GM12878 (cell line): ENCODE results near the gene RAMP1. TPM values are rescaled to one million over a fixed set of nuclear protein-coding genes. Genes with fewer than 3 reads are reported as not detected.

Experiments used
- BCLAF1 ChIP-seq: fragments of 450-650 bp; IDR thresholded peaks from 2 replicates; pipeline ENCODE4 v1.6.1; 2017; ENCODE audit warnings: antibody characterized with exemption, mild to moderate bottlenecking, moderate library complexity
- BHLHE40 ChIP-seq, 2 experiments: fragments of 450-650 bp in 1 of 2; IDR thresholded peaks; 2 replicates each; pipeline ENCODE4 v1.6.1; 2011 to 2017; ENCODE audit warnings: low read depth in 2 of 2, borderline replicate concordance in 1 of 2, improper control_type of control experiment in 1 of 2, low read length in 1 of 2, mild to moderate bottlenecking in 1 of 2
- CREM ChIP-seq: IDR thresholded peaks from 2 replicates; pipeline ENCODE4 v1.6.1; 2014; ENCODE audit warnings: antibody characterized with exemption, low read depth
- DPF2 ChIP-seq: fragments of 450-650 bp; IDR thresholded peaks from 2 replicates; pipeline ENCODE4 v1.6.1; 2017; ENCODE audit warnings: mild to moderate bottlenecking
- FOXK2 ChIP-seq: fragments of 450-650 bp; IDR thresholded peaks from 2 replicates; pipeline ENCODE4 v1.6.1; 2017; ENCODE audit warnings: mild to moderate bottlenecking, moderate library complexity
- FOXM1 ChIP-seq: IDR thresholded peaks from 2 replicates; pipeline ENCODE4 v1.6.1; 2012; ENCODE audit warnings: low read depth, mild to moderate bottlenecking, inconsistent platforms, low read length, moderate library complexity
- GABPA ChIP-seq: IDR thresholded peaks from 2 replicates; pipeline ENCODE4 v1.6.1; 2014; ENCODE audit warnings: antibody characterized with exemption, low read depth, mild to moderate bottlenecking, inconsistent platforms
- MLLT1 ChIP-seq: fragments of 450-650 bp; IDR thresholded peaks from 2 replicates; pipeline ENCODE4 v1.6.1; 2016; ENCODE audit warnings: mild to moderate bottlenecking
- POLR2AphosphoS2 ChIP-seq: IDR thresholded peaks from 2 replicates; pipeline ENCODE4 v1.6.1; 2011; ENCODE audit warnings: low read depth, mild to moderate bottlenecking, low read length, improper control_type of control experiment, moderate library complexity
- RBBP5 ChIP-seq: fragments of 200-600 bp; sonication (generic); conservative IDR thresholded peaks from 2 replicates; pipeline ENCODE4 v1.6.1; 2016
- REST ChIP-seq: IDR thresholded peaks from 2 replicates; pipeline ENCODE4 v1.6.1; 2012; ENCODE audit warnings: mild to moderate bottlenecking, low read depth, low read length
- RUNX3 ChIP-seq: IDR thresholded peaks from 2 replicates; pipeline ENCODE4 v1.6.1; 2012; ENCODE audit warnings: low read length, inconsistent platforms
- SREBF1 ChIP-seq: IDR thresholded peaks from 2 replicates; pipeline ENCODE4 v1.6.1; 2012; ENCODE audit warnings: mild to moderate bottlenecking, low read length
- ZBTB4 ChIP-seq: fragments of 450-650 bp; formaldehyde crosslinking; IDR thresholded peaks from 2 replicates; pipeline ENCODE4 v1.4.0; 2022; ENCODE audit warnings: mild to moderate bottlenecking, moderate library complexity
- ZNF274 ChIP-seq: IDR thresholded peaks from one replicate; pipeline ENCODE4 v1.8.0; 2011; ENCODE audit not compliant: insufficient read length, insufficient read depth
- ZNF592 ChIP-seq: fragments of 450-650 bp; IDR thresholded peaks from 2 replicates; pipeline ENCODE4 v1.6.1; 2017; ENCODE audit warnings: mild to moderate bottlenecking, moderate library complexity
- polyA plus RNA-seq, 11 experiments: library from polyadenylated mRNA; depleted of rRNA in 4 of 11; unstranded in 6 of 11; stranded (reverse) in 5 of 11; fragments of >200 nt; fragmentation: Nextera tagmentation in 4 of 11; fragmentation: Illumina TruSeq in 1 of 11; extraction: Ambion mirVana in 4 of 11; extraction: Trizol in 1 of 11; gene quantifications; 1 replicate in 1 of 11; 2 replicates in 10 of 11; pipeline versions ENCODE4 v1.2.1 to v1.2.3, GENCODE V29; 2011 to 2016; ENCODE audit warnings: inconsistent platforms in 2 of 11, missing spikeins in 2 of 11, low read depth in 1 of 11
- total RNA-seq, 4 experiments: library from RNA; depleted of rRNA in 3 of 4; stranded (reverse); fragments of >200 nt in 3 of 4; fragmentation: Illumina TruSeq in 1 of 4; extraction: Trizol in 1 of 4; gene quantifications; 2 replicates each; pipeline versions ENCODE4 v1.2.1 to v1.2.3, GENCODE V29; 2013 to 2021

The RAMP1 gene
- total and polyA plus RNA-seq, 10 of the 15 experiments (the other 5 are each of a cell fraction or from before 2014, with no cell fraction given): 0.11 to 0.19 (median 0.12) TPM; not detected in 7

- TF ChIP-seq MLLT1: no peak
- no peak for TF ChIP-seq REST
- TF ChIP-seq POLR2AphosphoS2: no peak
- TF ChIP-seq RBBP5: no peak
- no peak for TF ChIP-seq DPF2
- no peak for TF ChIP-seq ZBTB4 (CRISPR knock-in tag)
- TF ChIP-seq BHLHE40 (IDR thresholded peaks at IDR 0.05; ENCODE audit: borderline replicate concordance in 1 of 2, low read depth in 2 of 2, low read length in 1 of 2): peak; percentile 84 to 85
- no peak for TF ChIP-seq FOXM1
- no peak for TF ChIP-seq GABPA
- TF ChIP-seq CREM: no peak
- peak; percentile 66 for TF ChIP-seq RUNX3
- TF ChIP-seq ZNF274: no peak
- no peak for TF ChIP-seq ZNF592
- no peak for TF ChIP-seq SREBF1
- TF ChIP-seq BCLAF1: no peak
- no peak for TF ChIP-seq FOXK2
Measured at GRCh38 chr2:237815637-237816036, 43.8 kb upstream of the RAMP1 start (continued).
